SK-N-SH (cell line): Measurements from ENCODE around the gene MAMDC2.

Experiments used
- CTCF ChIP-seq: fragments of 200-600 bp; sonication (generic); IDR thresholded peaks from 2 replicates; pipeline ENCODE4 v1.6.1; 2017; ENCODE audit warnings: antibody characterized with exemption, mild to moderate bottlenecking, moderate library complexity
- EZH2phosphoT487 ChIP-seq: fragments of 200-600 bp; sonication (generic); IDR thresholded peaks from 2 replicates; pipeline ENCODE4 v1.6.1; 2017; ENCODE audit warnings: low read depth, mixed run types, mild to moderate bottlenecking, antibody characterized with exemption, moderate library complexity, borderline replicate concordance
- GABPA ChIP-seq: IDR thresholded peaks from 2 replicates; pipeline ENCODE4 v1.4.0; 2012; ENCODE audit warnings: low read depth, mild to moderate bottlenecking
- GATA2 ChIP-seq: sonication (generic); formaldehyde crosslinking; IDR thresholded peaks from 2 replicates; pipeline ENCODE4 v1.5.0; 2020; ENCODE audit warnings: mild to moderate bottlenecking, missing genetic modification reagents
- PBX3 ChIP-seq: IDR thresholded peaks from 2 replicates; pipeline ENCODE4; 2012
- POLR2AphosphoS5 ChIP-seq: IDR thresholded peaks from 2 replicates; pipeline ENCODE4 v1.6.1; 2012; ENCODE audit warnings: low read depth, low read length
- RAD21 ChIP-seq: IDR thresholded peaks from 2 replicates; pipeline ENCODE4 v1.6.1; 2012; ENCODE audit warnings: mild to moderate bottlenecking, low read length
- TAF1 ChIP-seq: IDR thresholded peaks from 2 replicates; pipeline ENCODE4 v1.6.1; 2012; ENCODE audit warnings: low read depth, mild to moderate bottlenecking, low read length, moderate library complexity, borderline replicate concordance
- USF2 ChIP-seq: fragments of 150-350 bp; IDR thresholded peaks from 2 replicates; pipeline ENCODE4 v1.6.1; 2017; ENCODE audit warnings: antibody characterized with exemption, low read length, low read depth, borderline replicate concordance
- ZBTB33 ChIP-seq: IDR thresholded peaks from 2 replicates; pipeline ENCODE4 v1.4.0; 2012; ENCODE audit warnings: low read depth, borderline replicate concordance

- TF ChIP-seq CTCF = no peak
- TF ChIP-seq POLR2AphosphoS5 = no peak
- TF ChIP-seq GABPA = no peak
- no peak for TF ChIP-seq USF2
- no peak for TF ChIP-seq GATA2 (CRISPR knock-in tag)
- no peak for TF ChIP-seq ZBTB33
- TF ChIP-seq TAF1 = no peak
- no peak for TF ChIP-seq EZH2phosphoT487
- no peak for TF ChIP-seq RAD21
- TF ChIP-seq PBX3 = no peak
Observed at GRCh38 chr9:70049672-70050271, 6.1 kb downstream of the MAMDC2 start.
